ENCODE results near the gene LCE2C.

The LCE2C gene

GRCh38 chr1:152697701-152698600, 22.9 kb downstream of the LCE2C start, which contains the start of gene LCE2A:
Gene LCE2A, plus strand, starts transcription at chr1:152698345. Its CDS starts 557 bp downstream, at chr1:152698902.
- in situ Hi-C loops (cut with HindIII; ENCODE audit: low pct_ligation_motif_present, low sequenced_read_pairs): no loop called here
- no peak for DNase-seq
- H3K4me3 ChIP-seq (ENCODE audit: low read depth, low read length): no peak within 1 kb of the TSS
- no peak for TF ChIP-seq CTCF (IDR thresholded peaks at IDR 0.05; ENCODE audit: low read depth, low read length, missing control alignments)
- no peaks in the 10 kb centered on the region for H3K36me3 ChIP-seq (replicated peaks)
- H3K27ac ChIP-seq: no peak within 1 kb of the TSS
- no peaks in the 10 kb centered on the region for H3K27me3 ChIP-seq (replicated peaks)

- H3K27me3 ChIP-seq (replicated peaks): no peaks in the 10 kb centered on the region
- no peaks in the 10 kb centered on the region for H3K36me3 ChIP-seq (replicated peaks)
- H3K27ac ChIP-seq: no peak overlapping the region
- no peak for DNase-seq
- H3K4me3 ChIP-seq (ENCODE audit: low read depth, low read length): no peak overlapping the region
- in situ Hi-C loops (cut with HindIII; ENCODE audit: low pct_ligation_motif_present, low sequenced_read_pairs): no loop called here
- TF ChIP-seq CTCF (IDR thresholded peaks at IDR 0.05; ENCODE audit: low read depth, low read length, missing control alignments): no peak
Observed at GRCh38 chr1:152699746-152700145, 24.7 kb downstream of the LCE2C start.

- no peaks in the 10 kb centered on the region for H3K27me3 ChIP-seq (replicated peaks)
- H3K27ac ChIP-seq: no peak within 1 kb of the TSS
- DNase-seq: no peak
- H3K4me3 ChIP-seq (ENCODE audit: low read depth, low read length): no peak within 1 kb of the TSS
- in situ Hi-C loops (cut with HindIII; ENCODE audit: low pct_ligation_motif_present, low sequenced_read_pairs): no loop called here
- no peaks in the 10 kb centered on the region for H3K36me3 ChIP-seq (replicated peaks)
- no peak for TF ChIP-seq CTCF (IDR thresholded peaks at IDR 0.05; ENCODE audit: low read depth, low read length, missing control alignments)
Observed at GRCh38 chr1:152707860-152708259, 32.8 kb downstream of the LCE2C start, which contains the start of gene LCE4A. Gene LCE4A, plus strand, starts transcription at chr1:152708160. Its CDS starts 916 bp downstream, at chr1:152709076.

- H3K36me3 ChIP-seq (replicated peaks): no peaks in the 10 kb centered on the region
- no peak for DNase-seq
- H3K4me3 ChIP-seq (ENCODE audit: low read depth, low read length): no peak overlapping the region
- H3K27me3 ChIP-seq (replicated peaks): no peaks in the 10 kb centered on the region
- TF ChIP-seq CTCF (IDR thresholded peaks at IDR 0.05; ENCODE audit: low read depth, low read length, missing control alignments): no peak
- in situ Hi-C loops (cut with HindIII; ENCODE audit: low pct_ligation_motif_present, low sequenced_read_pairs): no loop called here
- H3K27ac ChIP-seq: no peak overlapping the region
Observed at GRCh38 chr1:152718238-152718637, 43.2 kb downstream of the LCE2C start.

- no peaks in the 10 kb centered on the region for H3K36me3 ChIP-seq (replicated peaks)
- in situ Hi-C loops (cut with HindIII; ENCODE audit: low pct_ligation_motif_present, low sequenced_read_pairs): no loop called here
- DNase-seq: no peak
- H3K27ac ChIP-seq: no peak overlapping the region
- H3K4me3 ChIP-seq (ENCODE audit: low read depth, low read length): no peak overlapping the region
- TF ChIP-seq CTCF (IDR thresholded peaks at IDR 0.05; ENCODE audit: low read depth, low read length, missing control alignments): no peak
- H3K27me3 ChIP-seq (replicated peaks): no peaks in the 10 kb centered on the region
Observed at GRCh38 chr1:152725261-152725660, 50.2 kb downstream of the LCE2C start.
